ENCODE data around the gene NID1.

DNA sequence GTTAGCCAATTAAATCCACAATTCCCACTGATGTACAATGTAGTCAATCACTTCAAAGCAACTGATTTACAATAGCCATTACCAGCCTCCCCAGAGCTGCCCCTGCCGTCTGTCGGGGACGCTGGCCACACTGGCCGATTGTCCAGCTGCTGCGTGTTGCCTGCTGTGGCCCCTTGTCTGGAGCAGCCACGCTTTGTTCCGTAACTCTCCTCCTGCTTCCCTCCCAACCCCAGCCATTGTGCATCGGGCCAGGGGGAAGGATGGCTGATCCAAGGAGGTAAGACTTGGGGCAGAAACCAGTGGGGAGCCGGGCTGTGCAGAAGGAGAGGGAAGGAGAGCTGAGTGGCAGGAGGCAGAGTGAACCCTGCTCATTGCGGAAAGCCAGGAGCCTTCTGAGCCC is 114.6 kb downstream of the NID1 start:
- TF ChIP-seq, protein P1, sequence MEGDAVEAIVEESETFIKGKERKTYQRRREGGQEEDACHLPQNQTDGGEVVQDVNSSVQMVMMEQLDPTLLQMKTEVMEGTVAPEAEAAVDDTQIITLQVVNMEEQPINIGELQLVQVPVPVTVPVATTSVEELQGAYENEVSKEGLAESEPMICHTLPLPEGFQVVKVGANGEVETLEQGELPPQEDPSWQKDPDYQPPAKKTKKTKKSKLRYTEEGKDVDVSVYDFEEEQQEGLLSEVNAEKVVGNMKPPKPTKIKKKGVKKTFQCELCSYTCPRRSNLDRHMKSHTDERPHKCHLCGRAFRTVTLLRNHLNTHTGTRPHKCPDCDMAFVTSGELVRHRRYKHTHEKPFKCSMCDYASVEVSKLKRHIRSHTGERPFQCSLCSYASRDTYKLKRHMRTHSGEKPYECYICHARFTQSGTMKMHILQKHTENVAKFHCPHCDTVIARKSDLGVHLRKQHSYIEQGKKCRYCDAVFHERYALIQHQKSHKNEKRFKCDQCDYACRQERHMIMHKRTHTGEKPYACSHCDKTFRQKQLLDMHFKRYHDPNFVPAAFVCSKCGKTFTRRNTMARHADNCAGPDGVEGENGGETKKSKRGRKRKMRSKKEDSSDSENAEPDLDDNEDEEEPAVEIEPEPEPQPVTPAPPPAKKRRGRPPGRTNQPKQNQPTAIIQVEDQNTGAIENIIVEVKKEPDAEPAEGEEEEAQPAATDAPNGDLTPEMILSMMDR (IDR thresholded peaks at IDR 0.05; ENCODE audit: insufficient read depth, low read length), result no peak
- TF ChIP-seq, protein P2, sequence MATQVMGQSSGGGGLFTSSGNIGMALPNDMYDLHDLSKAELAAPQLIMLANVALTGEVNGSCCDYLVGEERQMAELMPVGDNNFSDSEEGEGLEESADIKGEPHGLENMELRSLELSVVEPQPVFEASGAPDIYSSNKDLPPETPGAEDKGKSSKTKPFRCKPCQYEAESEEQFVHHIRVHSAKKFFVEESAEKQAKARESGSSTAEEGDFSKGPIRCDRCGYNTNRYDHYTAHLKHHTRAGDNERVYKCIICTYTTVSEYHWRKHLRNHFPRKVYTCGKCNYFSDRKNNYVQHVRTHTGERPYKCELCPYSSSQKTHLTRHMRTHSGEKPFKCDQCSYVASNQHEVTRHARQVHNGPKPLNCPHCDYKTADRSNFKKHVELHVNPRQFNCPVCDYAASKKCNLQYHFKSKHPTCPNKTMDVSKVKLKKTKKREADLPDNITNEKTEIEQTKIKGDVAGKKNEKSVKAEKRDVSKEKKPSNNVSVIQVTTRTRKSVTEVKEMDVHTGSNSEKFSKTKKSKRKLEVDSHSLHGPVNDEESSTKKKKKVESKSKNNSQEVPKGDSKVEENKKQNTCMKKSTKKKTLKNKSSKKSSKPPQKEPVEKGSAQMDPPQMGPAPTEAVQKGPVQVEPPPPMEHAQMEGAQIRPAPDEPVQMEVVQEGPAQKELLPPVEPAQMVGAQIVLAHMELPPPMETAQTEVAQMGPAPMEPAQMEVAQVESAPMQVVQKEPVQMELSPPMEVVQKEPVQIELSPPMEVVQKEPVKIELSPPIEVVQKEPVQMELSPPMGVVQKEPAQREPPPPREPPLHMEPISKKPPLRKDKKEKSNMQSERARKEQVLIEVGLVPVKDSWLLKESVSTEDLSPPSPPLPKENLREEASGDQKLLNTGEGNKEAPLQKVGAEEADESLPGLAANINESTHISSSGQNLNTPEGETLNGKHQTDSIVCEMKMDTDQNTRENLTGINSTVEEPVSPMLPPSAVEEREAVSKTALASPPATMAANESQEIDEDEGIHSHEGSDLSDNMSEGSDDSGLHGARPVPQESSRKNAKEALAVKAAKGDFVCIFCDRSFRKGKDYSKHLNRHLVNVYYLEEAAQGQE (IDR thresholded peaks at IDR 0.05; ENCODE audit: insufficient replicate concordance, low read depth), result no peak
- no peak for TF ChIP-seq GABPA (IDR thresholded peaks at IDR 0.05; ENCODE audit: low read depth)

Data from HL-60 (cell line).